Measurements from ENCODE around the gene CACNA1S. TPM values are rescaled to one million over a fixed set of nuclear protein-coding genes. Genes with fewer than 3 reads are reported as not detected.

CACNA1S gene
- total RNA-seq, 2 experiments from 2014 or later, result not detected

DNA sequence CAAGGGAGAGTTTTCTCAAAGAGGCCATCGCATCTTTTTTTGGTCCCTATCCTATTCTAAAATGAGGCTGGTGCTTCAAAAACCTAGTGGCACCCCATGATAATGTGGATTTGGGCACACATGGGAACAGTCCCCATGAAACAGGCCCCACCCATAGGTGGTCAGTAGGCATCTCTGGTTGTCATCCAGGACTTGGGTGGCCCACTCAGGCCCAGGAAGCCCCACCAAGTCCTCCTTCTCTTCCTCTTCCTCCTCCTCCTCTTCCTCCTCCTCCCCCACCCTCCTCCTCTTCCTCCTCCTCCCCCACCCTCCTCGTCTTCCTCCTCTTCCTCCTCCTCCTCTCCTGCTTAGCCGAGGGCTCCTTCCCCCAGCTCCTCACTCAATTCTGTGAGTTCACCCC is 554 bp downstream of the CACNA1S start:
- peaks cover 8% of the 10 kb centered on the region for H3K27me3 Mint-ChIP-seq (ENCODE audit: low read depth)
- peaks cover 8% of the 10 kb centered on the region for H3K4me1 Mint-ChIP-seq (ENCODE audit: low read depth)
- ChIA-PET CTCF (interaction anchor here (1.0 kb wide), 1 partner anchor 140 kb away, joined by 3 read pairs; no protein-coding TSS in a partner anchor), POLR2A (no interaction called here)
- no peaks in the 10 kb centered on the region for H3K9me3 Mint-ChIP-seq (ENCODE audit: insufficient read depth)
- H3K27ac Mint-ChIP-seq, result no peak overlapping the region
- DNase-seq (no peak), ATAC-seq (no peak)
- H3K36me3 Mint-ChIP-seq (ENCODE audit: low read depth), result no peaks in the 10 kb centered on the region
- H3K4me3 Mint-ChIP-seq, result no peak overlapping the region

GRCh38 chr1:201111156-201111555 is 1.1 kb downstream of the CACNA1S start:
- no peaks in the 10 kb centered on the region for H3K36me3 Mint-ChIP-seq (ENCODE audit: low read depth)
- peaks cover 8% of the 10 kb centered on the region for H3K27me3 Mint-ChIP-seq (ENCODE audit: low read depth)
- no peak overlapping the region for H3K4me3 Mint-ChIP-seq
- H3K9me3 Mint-ChIP-seq (ENCODE audit: insufficient read depth), result no peaks in the 10 kb centered on the region
- POLR2A ChIA-PET, result no interaction called here
- peaks cover 8% of the 10 kb centered on the region for H3K4me1 Mint-ChIP-seq (ENCODE audit: low read depth)
- CTCF ChIA-PET, result interaction anchor here (1.0 kb wide), 1 partner anchor 139 kb away, joined by 3 read pairs; no protein-coding TSS in a partner anchor
- DNase-seq (no peak), ATAC-seq (no peak)
- H3K27ac Mint-ChIP-seq, result no peak overlapping the region

DNA sequence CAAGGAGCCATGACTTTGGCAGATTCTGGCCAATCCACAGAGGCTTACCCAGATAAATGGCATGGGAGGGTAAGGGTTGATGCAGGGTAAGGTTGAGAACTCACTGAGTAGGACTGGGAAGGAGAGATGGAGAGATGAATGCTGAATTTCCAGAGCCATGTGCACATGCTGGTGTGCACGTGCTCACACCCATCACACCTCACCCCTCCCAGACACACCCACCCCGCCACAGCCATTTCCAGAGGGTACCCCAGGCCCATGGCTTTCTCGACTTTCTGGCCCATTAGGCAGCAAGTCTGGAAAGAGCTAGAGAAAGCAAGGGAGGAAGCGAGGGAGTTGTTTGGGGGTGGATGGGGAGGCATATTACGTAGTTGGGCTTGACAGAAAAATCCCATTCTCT is 1.6 kb downstream of the CACNA1S start:
- no peak overlapping the region for H3K27ac Mint-ChIP-seq
- ChIA-PET POLR2A (no interaction called here), CTCF (no interaction called here)
- H3K36me3 Mint-ChIP-seq (ENCODE audit: low read depth), result no peaks in the 10 kb centered on the region
- no peak for DNase-seq
- H3K9me3 Mint-ChIP-seq (ENCODE audit: insufficient read depth), result no peaks in the 10 kb centered on the region
- H3K27me3 Mint-ChIP-seq (ENCODE audit: low read depth), result peaks cover 8% of the 10 kb centered on the region
- H3K4me1 Mint-ChIP-seq (ENCODE audit: low read depth), result peaks cover 8% of the 10 kb centered on the region
- no peak overlapping the region for H3K4me3 Mint-ChIP-seq
- ATAC-seq, result no peak

DNA sequence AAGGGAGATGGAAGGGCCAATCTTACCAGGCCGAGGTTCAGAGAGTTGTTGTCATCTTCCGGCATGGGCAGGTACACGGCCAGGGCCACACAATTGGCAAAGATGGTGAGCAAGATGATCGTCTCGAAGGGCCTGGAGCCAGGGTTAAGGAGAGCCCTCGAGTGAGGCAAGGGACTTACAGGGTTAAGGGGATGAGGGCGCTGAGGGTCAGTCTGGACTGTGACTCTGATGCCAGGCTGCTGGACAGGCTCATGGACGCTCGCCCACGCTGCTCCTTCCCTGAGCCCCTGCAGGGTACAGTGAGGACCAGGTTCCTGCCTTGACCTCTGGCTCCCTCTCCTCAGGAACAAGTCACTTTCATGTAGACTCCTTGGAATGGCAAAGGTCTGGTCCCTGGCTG is 2.1 kb downstream of the CACNA1S start:
- H3K9me3 Mint-ChIP-seq (ENCODE audit: insufficient read depth), result no peaks in the 10 kb centered on the region
- ChIA-PET CTCF (no interaction called here), POLR2A (no interaction called here)
- no peak overlapping the region for H3K4me3 Mint-ChIP-seq
- H3K27me3 Mint-ChIP-seq (ENCODE audit: low read depth), result peaks cover 8% of the 10 kb centered on the region
- H3K36me3 Mint-ChIP-seq (ENCODE audit: low read depth), result no peaks in the 10 kb centered on the region
- H3K27ac Mint-ChIP-seq, result no peak overlapping the region
- H3K4me1 Mint-ChIP-seq (ENCODE audit: low read depth), result peaks cover 8% of the 10 kb centered on the region
- DNase-seq (no peak), ATAC-seq (no peak)

DNA sequence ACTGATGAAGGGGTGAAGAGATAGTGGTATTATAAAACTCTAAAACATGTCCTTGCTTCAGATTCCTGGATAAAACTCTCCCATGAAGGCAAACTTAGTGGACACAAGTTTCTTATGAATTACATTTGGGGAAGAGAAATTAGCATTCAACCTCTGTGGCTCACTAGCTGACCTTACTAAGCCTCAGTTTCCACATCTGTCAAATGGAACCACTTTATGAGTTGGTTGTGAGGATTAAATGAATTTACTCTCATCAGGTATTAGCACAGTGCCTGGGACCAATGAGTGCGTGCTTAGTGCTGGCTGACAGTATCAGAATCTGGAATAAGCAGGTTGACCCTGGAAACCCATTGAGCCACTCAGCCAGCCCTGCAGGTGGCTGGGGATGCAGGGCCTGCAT is 2.6 kb downstream of the CACNA1S start:
- POLR2A ChIA-PET, result no interaction called here
- Mint-ChIP-seq H3K9me3 (ENCODE audit: insufficient read depth) (no peaks in the 10 kb centered on the region), H3K27ac (no peak overlapping the region), H3K36me3 (ENCODE audit: low read depth) (no peaks in the 10 kb centered on the region), H3K27me3 (ENCODE audit: low read depth) (peaks cover 8% of the 10 kb centered on the region), H3K4me1 (ENCODE audit: low read depth) (peaks cover 7% of the 10 kb centered on the region), H3K4me3 (no peak overlapping the region)
- CTCF ChIA-PET, result interaction anchor here (1.0 to 1.2 kb wide), 2 partner anchors 9 to 23 kb away, joined by 4 read pairs; no protein-coding TSS in a partner anchor
- no peak for DNase-seq
- ATAC-seq, result no peak

- no peaks in the 10 kb centered on the region for H3K36me3 Mint-ChIP-seq (ENCODE audit: low read depth)
- H3K27me3 Mint-ChIP-seq (ENCODE audit: low read depth), result peaks cover 6% of the 10 kb centered on the region
- no peak for ATAC-seq
- H3K4me1 Mint-ChIP-seq (ENCODE audit: low read depth), result no peaks in the 10 kb centered on the region
- no peak overlapping the region for H3K27ac Mint-ChIP-seq
- no peaks in the 10 kb centered on the region for H3K9me3 Mint-ChIP-seq (ENCODE audit: insufficient read depth)
- no peak for DNase-seq
- ChIA-PET POLR2A (no interaction called here), CTCF (interaction anchor here (0.9 to 1.2 kb wide), 2 partner anchors 9 to 11 kb away, joined by 3 to 4 read pairs; no protein-coding TSS in a partner anchor)
- no peak overlapping the region for H3K4me3 Mint-ChIP-seq
Measured at GRCh38 chr1:201108614-201109013, 3.6 kb downstream of the CACNA1S start.

DNA sequence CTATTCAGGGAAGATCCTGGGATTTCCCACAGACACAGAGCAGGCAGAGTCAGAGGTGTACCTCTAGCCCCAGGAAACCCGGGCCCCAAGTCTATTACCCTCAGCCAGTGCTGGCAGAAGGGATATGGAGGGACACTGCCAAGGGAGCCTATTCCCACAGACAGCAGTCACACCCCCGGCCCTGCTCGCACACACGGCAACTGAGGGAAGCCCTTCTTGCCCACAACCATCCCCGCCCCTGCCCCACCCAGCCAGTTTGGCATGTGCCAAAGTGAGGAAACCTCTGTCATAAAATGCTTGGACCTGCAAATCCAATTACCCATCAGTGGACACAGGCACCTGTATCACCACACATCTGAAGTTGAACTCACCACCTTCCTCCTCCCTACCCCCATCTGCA is 6.5 kb downstream of the CACNA1S start:
- ChIA-PET CTCF (no interaction called here), POLR2A (interaction anchor here (0.6 kb wide), 1 partner anchor 230 kb away, joined by 3 read pairs; no protein-coding TSS in a partner anchor)
- DNase-seq (no peak), ATAC-seq (no peak)
- no peak overlapping the region for H3K27ac Mint-ChIP-seq
- no peak overlapping the region for H3K4me3 Mint-ChIP-seq
- no peaks in the 10 kb centered on the region for H3K27me3 Mint-ChIP-seq (ENCODE audit: low read depth)
- no peaks in the 10 kb centered on the region for H3K4me1 Mint-ChIP-seq (ENCODE audit: low read depth)
- H3K36me3 Mint-ChIP-seq (ENCODE audit: low read depth), result no peaks in the 10 kb centered on the region
- no peaks in the 10 kb centered on the region for H3K9me3 Mint-ChIP-seq (ENCODE audit: insufficient read depth)

DNA sequence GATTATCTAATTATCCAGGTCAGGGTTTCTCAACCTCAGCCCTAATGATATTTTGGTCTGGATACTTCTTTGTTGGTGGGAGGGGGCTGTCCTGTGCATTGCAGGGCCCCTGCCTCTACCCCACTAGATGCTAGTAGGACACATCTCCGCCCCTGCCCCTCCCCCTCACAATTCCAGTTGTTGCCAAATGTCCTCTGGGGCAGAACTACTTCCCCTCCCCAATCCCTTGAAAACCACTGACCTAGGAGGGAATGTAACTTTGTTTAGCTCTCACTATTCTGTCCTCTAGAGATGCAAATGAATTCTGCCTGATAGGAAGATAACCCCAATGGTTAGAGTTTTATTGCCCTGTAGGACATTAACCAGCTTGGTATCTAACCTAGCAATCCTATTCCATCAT is 8.1 kb downstream of the CACNA1S start:
- H3K9me3 Mint-ChIP-seq (ENCODE audit: insufficient read depth), result no peaks in the 10 kb centered on the region
- H3K4me1 Mint-ChIP-seq (ENCODE audit: low read depth), result no peaks in the 10 kb centered on the region
- no peak for ATAC-seq
- H3K36me3 Mint-ChIP-seq (ENCODE audit: low read depth), result no peaks in the 10 kb centered on the region
- H3K27ac Mint-ChIP-seq, result no peak overlapping the region
- no peak for DNase-seq
- CTCF ChIA-PET, result no interaction called here
- H3K27me3 Mint-ChIP-seq (ENCODE audit: low read depth), result no peaks in the 10 kb centered on the region
- no peak overlapping the region for H3K4me3 Mint-ChIP-seq
- POLR2A ChIA-PET, result no interaction called here

GRCh38 chr1:201103666-201104065 is 8.6 kb downstream of the CACNA1S start:
- DNase-seq (no peak), ATAC-seq (no peak)
- H3K4me1 Mint-ChIP-seq (ENCODE audit: low read depth), result no peaks in the 10 kb centered on the region
- no peaks in the 10 kb centered on the region for H3K36me3 Mint-ChIP-seq (ENCODE audit: low read depth)
- ChIA-PET POLR2A (no interaction called here), CTCF (no interaction called here)
- no peak overlapping the region for H3K27ac Mint-ChIP-seq
- no peaks in the 10 kb centered on the region for H3K27me3 Mint-ChIP-seq (ENCODE audit: low read depth)
- no peaks in the 10 kb centered on the region for H3K9me3 Mint-ChIP-seq (ENCODE audit: insufficient read depth)
- H3K4me3 Mint-ChIP-seq, result no peak overlapping the region

- POLR2A ChIA-PET, result no interaction called here
- CTCF ChIA-PET, result interaction anchor here (0.9 to 1.5 kb wide), 3 partner anchors 9 to 19 kb away, joined by 3 read pairs; no protein-coding TSS in a partner anchor
- ATAC-seq, result no peak
- Mint-ChIP-seq H3K36me3 (ENCODE audit: low read depth) (no peaks in the 10 kb centered on the region), H3K4me3 (no peak overlapping the region), H3K4me1 (ENCODE audit: low read depth) (no peaks in the 10 kb centered on the region), H3K27me3 (ENCODE audit: low read depth) (no peaks in the 10 kb centered on the region), H3K27ac (no peak overlapping the region), H3K9me3 (ENCODE audit: insufficient read depth) (no peaks in the 10 kb centered on the region)
- no peak for DNase-seq
Measured at GRCh38 chr1:201100169-201100930, 11.9 kb downstream of the CACNA1S start.

DNA sequence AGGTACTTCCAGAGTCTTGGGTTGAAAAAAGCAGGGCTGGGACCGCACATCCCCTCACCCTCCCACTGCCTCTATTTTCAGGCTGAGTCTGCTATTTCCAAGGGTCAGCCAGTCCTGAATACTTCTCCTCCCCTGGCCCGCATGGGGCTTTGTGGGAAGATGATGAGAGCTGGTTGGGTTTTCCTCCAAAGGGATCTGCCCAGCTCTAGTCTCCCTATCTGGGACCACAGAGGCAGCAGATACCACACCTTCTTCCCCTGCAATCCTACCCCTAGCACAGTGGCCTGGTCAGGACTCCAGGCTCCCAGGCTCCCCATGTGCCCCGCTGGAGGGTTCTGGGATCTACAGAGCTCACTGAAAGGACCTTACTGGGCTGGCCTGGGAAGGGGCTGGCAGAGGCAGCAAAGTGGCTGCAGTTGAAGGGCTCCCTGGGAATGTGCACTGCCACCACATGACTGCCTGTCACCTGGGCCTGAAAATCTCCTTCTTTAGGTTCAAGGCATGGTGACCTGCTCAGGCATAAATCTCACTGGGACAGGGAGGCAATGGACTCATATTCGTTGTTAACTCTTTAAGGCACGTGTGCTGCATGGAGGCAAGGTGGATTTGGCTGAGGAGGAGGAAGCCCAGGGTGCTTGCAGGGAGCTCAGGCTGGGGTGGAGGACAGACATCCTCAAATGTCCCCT is 13.1 kb downstream of the CACNA1S start:
- H3K4me1 Mint-ChIP-seq (ENCODE audit: low read depth), result no peaks in the 10 kb centered on the region
- no peaks in the 10 kb centered on the region for H3K27me3 Mint-ChIP-seq (ENCODE audit: low read depth)
- no peaks in the 10 kb centered on the region for H3K9me3 Mint-ChIP-seq (ENCODE audit: insufficient read depth)
- no peaks in the 10 kb centered on the region for H3K36me3 Mint-ChIP-seq (ENCODE audit: low read depth)
- POLR2A ChIA-PET, result no interaction called here
- CTCF ChIA-PET, result interaction anchor here (0.9 to 1.5 kb wide), 5 partner anchors 8 to 127 kb away, joined by 3 to 5 read pairs (median 3); no protein-coding TSS in a partner anchor
- DNase-seq (no peak), ATAC-seq (no peak)
- no peak overlapping the region for H3K27ac Mint-ChIP-seq
- no peak overlapping the region for H3K4me3 Mint-ChIP-seq
